HCT116 (cell line): ENCODE data around the gene TRIM24. TPM values are rescaled to one million over a fixed set of nuclear protein-coding genes. Genes with fewer than 3 reads are reported as not detected.
"Not testable (repeated sequence)": the region's sequence is repeated elsewhere in the genome, so short reads cannot be mapped to it uniquely, and the experiment has no call there.

Experiments used
- ATAC-seq: fragments of 200-7000 bp; cut with Tn5 transposase; 2 replicates; pipeline ENCODE4 v1.9.1; 2020; ENCODE audit warnings: mild to moderate bottlenecking, moderate library complexity
- BruUV-seq: library from RNA; stranded (reverse); fragments of 400-500 nt; replicated peaks from 2 replicates; lab custom pipeline; 2021; lab: Mats Ljungman, UMichigan
- CTCF ChIA-PET: fragments of 300-600 bp; sonication (Branson Sonifier 250); formaldehyde crosslinking; loops from one replicate; lab custom pipeline; 2021; ENCODE audit warnings: antibody characterized with exemption; lab: Charles Lee
- POLR2A ChIA-PET: fragments of 300-600, 350-600 bp; sonication (Branson Sonifier 250); formaldehyde crosslinking; loops from one replicate; lab custom pipeline; 2021; ENCODE audit warnings: antibody characterized with exemption; lab: Charles Lee
- RAD21 ChIA-PET, 2 experiments: fragments of 300-600 bp; sonication (Branson Sonifier 250); formaldehyde crosslinking; loops; one replicate each; lab custom pipeline; 2023; ENCODE audit warnings: low total read pairs in 2 of 2; ENCODE audit not compliant: uncharacterized antibody in 2 of 2, unreplicated experiment in 2 of 2, low non-redundant PET in 1 of 2; lab: Charles Lee
- DNase-seq: peaks from one replicate; pipeline ENCODE4 v3.0.0-alpha.2; 2010; ENCODE audit warnings: low read depth, low spot score
- H2AFZ ChIP-seq: fragments of 200-600 bp; shearing (Covaris generic), sonication (generic); 2 replicates; pipeline ENCODE4 v1.6.1; 2017; ENCODE audit warnings: low read depth, mixed run types, mixed read lengths, antibody characterized with exemption, low read length; ENCODE audit not compliant: poor library complexity, severe bottlenecking
- H3K27ac ChIP-seq: 2 replicates; pipeline ENCODE4 v1.5.1; 2012; ENCODE audit warnings: low read depth, low read length
- H3K27me3 ChIP-seq: fragments of 200-600 bp; sonication (generic); 2 replicates; pipeline ENCODE4 v1.6.1; 2016; ENCODE audit warnings: mixed run types, low read length, mixed read lengths; ENCODE audit not compliant: insufficient read depth
- H3K36me3 ChIP-seq, 2 experiments: fragments of 200-500 bp in 1 of 2; fragments of 200-600 bp in 1 of 2; sonication (Bioruptor generic) in 1 of 2; sonication (generic) in 1 of 2; 2 replicates each; pipeline versions ENCODE4 v1.5.1 to v1.6.1; 2014 to 2016; ENCODE audit warnings: low read length in 2 of 2, inconsistent platforms in 1 of 2, mixed read lengths in 1 of 2, mixed run types in 1 of 2; ENCODE audit not compliant: insufficient read depth in 2 of 2, control insufficient read depth in 1 of 2
- H3K4me1 ChIP-seq, 2 experiments: fragments of 200-600 bp in 1 of 2; sonication (generic) in 1 of 2; 2 replicates each; pipeline versions ENCODE4 v1.5.1 to v1.6.1; 2012 to 2017; ENCODE audit warnings: low read length in 2 of 2, inconsistent platforms in 1 of 2, mild to moderate bottlenecking in 1 of 2, mixed read lengths in 1 of 2, mixed run types in 1 of 2, moderate library complexity in 1 of 2; ENCODE audit not compliant: insufficient read depth in 2 of 2, control insufficient read depth in 1 of 2
- H3K4me2 ChIP-seq: fragments of 200-600 bp; sonication (generic); 2 replicates; pipeline ENCODE4 v1.6.1; 2017; ENCODE audit warnings: mixed run types, low read length, mixed read lengths
- H3K4me3 ChIP-seq, 2 experiments: fragments of 200-600 bp in 1 of 2; sonication (generic) in 1 of 2; replicated peaks in 1 of 2; 2 replicates each; pipeline ENCODE4 v1.5.1; 2011 to 2016; ENCODE audit warnings: low read length in 2 of 2, control low read depth in 1 of 2, low read depth in 1 of 2, mild to moderate bottlenecking in 1 of 2, mixed read lengths in 1 of 2, mixed run types in 1 of 2
- H3K79me2 ChIP-seq: fragments of 200-600 bp; sonication (generic); 2 replicates; pipeline ENCODE4 v1.6.1; 2017; ENCODE audit warnings: mild to moderate bottlenecking, mixed run types, low read length, moderate library complexity, mixed read lengths; ENCODE audit not compliant: insufficient read depth
- H3K9ac ChIP-seq: fragments of 200-600 bp; sonication (generic); 2 replicates; pipeline ENCODE4 v1.6.1; 2016; ENCODE audit warnings: low read length, mixed read lengths
- H3K9me2 ChIP-seq: fragments of 200-600 bp; sonication (generic), shearing (Covaris generic); 2 replicates; pipeline ENCODE4 v1.6.1; 2017; ENCODE audit warnings: mixed run types, mild to moderate bottlenecking, moderate library complexity; ENCODE audit not compliant: insufficient read depth
- H3K9me3 ChIP-seq, 2 experiments: fragments of 200-500 bp in 1 of 2; fragments of 200-600 bp in 1 of 2; sonication (Bioruptor generic) in 1 of 2; sonication (generic) in 1 of 2; 2 replicates each; pipeline ENCODE4 v1.6.1; 2014 to 2017; ENCODE audit warnings: low read length in 2 of 2, mixed read lengths in 2 of 2, inconsistent platforms in 1 of 2, low read depth in 1 of 2, mild to moderate bottlenecking in 1 of 2, mixed run types in 1 of 2, moderate library complexity in 1 of 2; ENCODE audit not compliant: control insufficient read depth in 1 of 2, insufficient read depth in 1 of 2
- H4K20me1 ChIP-seq: fragments of 200-600 bp; sonication (generic), shearing (Covaris generic); 2 replicates; pipeline ENCODE4 v1.6.1; 2017; ENCODE audit warnings: mixed run types, mild to moderate bottlenecking, moderate library complexity; ENCODE audit not compliant: insufficient read depth
- ELF1 ChIP-seq: IDR thresholded peaks from 2 replicates; pipeline ENCODE4 v1.6.1; 2012; ENCODE audit warnings: low read depth, borderline replicate concordance
- SIN3A ChIP-seq: IDR thresholded peaks from 2 replicates; pipeline ENCODE4 v1.6.1; 2012; ENCODE audit warnings: low read depth
- SRF ChIP-seq: IDR thresholded peaks from 2 replicates; pipeline ENCODE4 v1.6.1; 2012; ENCODE audit warnings: low read depth
- TCF7L2 ChIP-seq: IDR thresholded peaks from 2 replicates; pipeline ENCODE4 v1.7.0; 2011; ENCODE audit warnings: borderline replicate concordance, inconsistent platforms; ENCODE audit not compliant: insufficient read depth, insufficient read length; ENCODE audit errors: extremely low read depth
- ZFX ChIP-seq: fragments of 450-650 bp; IDR thresholded peaks from 2 replicates; pipeline ENCODE4 v1.6.1; 2017
- intact Hi-C: fragments of 100-400 bp; cut with micrococcal nuclease; formaldehyde crosslinking; loops from 2 replicates; pipeline ENCODE4 v1.10.0; 2022
- total RNA-seq: library from RNA; stranded (reverse); gene quantifications from one replicate; pipeline ENCODE4 v1.2.1, GENCODE V29; 2021; ENCODE audit not compliant: unreplicated experiment
- TF ChIP-seq, protein P1 (sequence below): IDR thresholded peaks from 2 replicates; pipeline ENCODE4 v1.6.1; 2012
- TF ChIP-seq, protein P2 (sequence below): IDR thresholded peaks from 2 replicates; pipeline ENCODE4 v1.6.1; 2012
- TF ChIP-seq, protein P3 (sequence below): IDR thresholded peaks from 2 replicates; pipeline ENCODE4 v1.6.1; 2011; ENCODE audit warnings: mild to moderate bottlenecking, low read length, moderate library complexity; ENCODE audit not compliant: insufficient replicate concordance; ENCODE audit errors: extremely low read depth
- TF ChIP-seq, protein P4 (sequence below): IDR thresholded peaks from 2 replicates; pipeline ENCODE4 v1.6.1; 2012; ENCODE audit warnings: low read depth

TRIM24 gene
- total RNA-seq, 1 experiment from 2014 or later = 12.8 TPM

DNA sequence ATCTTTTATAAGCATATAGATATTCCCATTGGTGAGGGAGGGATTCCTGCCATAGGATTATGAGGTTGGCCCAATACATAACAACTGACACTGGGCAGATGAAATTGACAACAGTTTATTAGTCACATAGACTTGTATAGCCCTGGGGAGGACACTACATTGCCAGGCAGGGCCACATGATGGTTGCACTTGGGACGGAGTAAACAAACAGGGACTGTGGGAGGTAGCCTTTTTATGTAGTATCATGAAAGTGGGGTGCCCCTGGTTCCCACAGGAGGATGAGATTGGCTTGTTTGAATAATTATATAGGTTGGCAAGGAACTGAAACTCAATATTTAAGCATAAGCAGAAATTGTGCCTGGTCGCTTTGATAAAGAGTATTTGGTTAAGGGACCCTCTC is 23.5 kb downstream of the TRIM24 start:
- H3K9ac ChIP-seq = no peak overlapping the region
- intact Hi-C loops = no loop called here
- ChIA-PET CTCF (no interaction called here), RAD21 (interaction anchor here in 1 of 2 experiments (0.6 kb wide), 1 partner anchor 311 kb away, joined by 3 read pairs; no protein-coding TSS in a partner anchor), POLR2A (no interaction called here)
- TF ChIP-seq, protein P1, sequence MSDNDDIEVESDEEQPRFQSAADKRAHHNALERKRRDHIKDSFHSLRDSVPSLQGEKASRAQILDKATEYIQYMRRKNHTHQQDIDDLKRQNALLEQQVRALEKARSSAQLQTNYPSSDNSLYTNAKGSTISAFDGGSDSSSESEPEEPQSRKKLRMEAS = no peak
- TF ChIP-seq ZFX (no peak), SIN3A (no peak), ELF1 (no peak), TCF7L2 (no peak), SRF (no peak)
- TF ChIP-seq, protein P2, sequence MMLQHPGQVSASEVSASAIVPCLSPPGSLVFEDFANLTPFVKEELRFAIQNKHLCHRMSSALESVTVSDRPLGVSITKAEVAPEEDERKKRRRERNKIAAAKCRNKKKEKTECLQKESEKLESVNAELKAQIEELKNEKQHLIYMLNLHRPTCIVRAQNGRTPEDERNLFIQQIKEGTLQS = no peak
- TF ChIP-seq, protein P3, sequence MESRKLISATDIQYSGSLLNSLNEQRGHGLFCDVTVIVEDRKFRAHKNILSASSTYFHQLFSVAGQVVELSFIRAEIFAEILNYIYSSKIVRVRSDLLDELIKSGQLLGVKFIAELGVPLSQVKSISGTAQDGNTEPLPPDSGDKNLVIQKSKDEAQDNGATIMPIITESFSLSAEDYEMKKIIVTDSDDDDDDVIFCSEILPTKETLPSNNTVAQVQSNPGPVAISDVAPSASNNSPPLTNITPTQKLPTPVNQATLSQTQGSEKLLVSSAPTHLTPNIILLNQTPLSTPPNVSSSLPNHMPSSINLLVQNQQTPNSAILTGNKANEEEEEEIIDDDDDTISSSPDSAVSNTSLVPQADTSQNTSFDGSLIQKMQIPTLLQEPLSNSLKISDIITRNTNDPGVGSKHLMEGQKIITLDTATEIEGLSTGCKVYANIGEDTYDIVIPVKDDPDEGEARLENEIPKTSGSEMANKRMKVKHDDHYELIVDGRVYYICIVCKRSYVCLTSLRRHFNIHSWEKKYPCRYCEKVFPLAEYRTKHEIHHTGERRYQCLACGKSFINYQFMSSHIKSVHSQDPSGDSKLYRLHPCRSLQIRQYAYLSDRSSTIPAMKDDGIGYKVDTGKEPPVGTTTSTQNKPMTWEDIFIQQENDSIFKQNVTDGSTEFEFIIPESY = no peak
- TF ChIP-seq, protein P4, sequence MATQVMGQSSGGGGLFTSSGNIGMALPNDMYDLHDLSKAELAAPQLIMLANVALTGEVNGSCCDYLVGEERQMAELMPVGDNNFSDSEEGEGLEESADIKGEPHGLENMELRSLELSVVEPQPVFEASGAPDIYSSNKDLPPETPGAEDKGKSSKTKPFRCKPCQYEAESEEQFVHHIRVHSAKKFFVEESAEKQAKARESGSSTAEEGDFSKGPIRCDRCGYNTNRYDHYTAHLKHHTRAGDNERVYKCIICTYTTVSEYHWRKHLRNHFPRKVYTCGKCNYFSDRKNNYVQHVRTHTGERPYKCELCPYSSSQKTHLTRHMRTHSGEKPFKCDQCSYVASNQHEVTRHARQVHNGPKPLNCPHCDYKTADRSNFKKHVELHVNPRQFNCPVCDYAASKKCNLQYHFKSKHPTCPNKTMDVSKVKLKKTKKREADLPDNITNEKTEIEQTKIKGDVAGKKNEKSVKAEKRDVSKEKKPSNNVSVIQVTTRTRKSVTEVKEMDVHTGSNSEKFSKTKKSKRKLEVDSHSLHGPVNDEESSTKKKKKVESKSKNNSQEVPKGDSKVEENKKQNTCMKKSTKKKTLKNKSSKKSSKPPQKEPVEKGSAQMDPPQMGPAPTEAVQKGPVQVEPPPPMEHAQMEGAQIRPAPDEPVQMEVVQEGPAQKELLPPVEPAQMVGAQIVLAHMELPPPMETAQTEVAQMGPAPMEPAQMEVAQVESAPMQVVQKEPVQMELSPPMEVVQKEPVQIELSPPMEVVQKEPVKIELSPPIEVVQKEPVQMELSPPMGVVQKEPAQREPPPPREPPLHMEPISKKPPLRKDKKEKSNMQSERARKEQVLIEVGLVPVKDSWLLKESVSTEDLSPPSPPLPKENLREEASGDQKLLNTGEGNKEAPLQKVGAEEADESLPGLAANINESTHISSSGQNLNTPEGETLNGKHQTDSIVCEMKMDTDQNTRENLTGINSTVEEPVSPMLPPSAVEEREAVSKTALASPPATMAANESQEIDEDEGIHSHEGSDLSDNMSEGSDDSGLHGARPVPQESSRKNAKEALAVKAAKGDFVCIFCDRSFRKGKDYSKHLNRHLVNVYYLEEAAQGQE = no peak
- no peaks in the 10 kb centered on the region for H3K9me2 ChIP-seq
- H3K4me1 ChIP-seq = no peaks in the 10 kb centered on the region
- H3K9me3 ChIP-seq = no peaks in the 10 kb centered on the region
- no TSS peak for BruUV-seq
- no peaks in the 10 kb centered on the region for H3K36me3 ChIP-seq
- DNase-seq (no peak), ATAC-seq (no peak)
- no peaks in the 10 kb centered on the region for H3K27me3 ChIP-seq
- H4K20me1 ChIP-seq = no peaks in the 10 kb centered on the region
- H3K27ac ChIP-seq = no peak overlapping the region
- H3K4me2 ChIP-seq = no peak overlapping the region
- H3K4me3 ChIP-seq = no peak overlapping the region
- no peak overlapping the region for H2AFZ ChIP-seq
- peaks cover 15% of the 10 kb centered on the region; the same call in 1 of the 2 replicates for H3K79me2 ChIP-seq

DNA sequence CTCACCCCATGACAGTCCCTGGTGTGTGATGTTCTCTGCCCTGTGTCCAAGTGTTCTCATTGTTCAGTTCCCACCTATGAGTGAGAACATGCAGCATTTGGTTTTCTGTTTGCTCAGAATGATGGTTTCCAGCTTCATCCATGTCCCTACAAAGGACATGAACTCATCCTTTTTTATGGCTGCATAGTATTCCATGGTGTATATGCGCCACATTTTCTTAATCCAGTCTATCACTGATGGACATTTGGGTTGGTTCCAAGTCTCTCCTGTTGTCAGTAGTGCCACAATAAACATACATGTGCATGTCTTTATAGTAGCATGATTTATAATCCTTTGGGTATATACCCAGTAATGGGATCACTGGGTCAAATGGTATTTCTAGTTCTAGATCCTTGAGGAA is 25.4 kb downstream of the TRIM24 start:
- H3K9me3 ChIP-seq, DNase-seq, intact Hi-C loops, H3K27me3 ChIP-seq, ATAC-seq, H3K9ac ChIP-seq, H3K4me1 ChIP-seq, H3K9me2 ChIP-seq, BruUV-seq, H2AFZ ChIP-seq, H3K36me3 ChIP-seq, CTCF ChIA-PET, H3K4me3 ChIP-seq, POLR2A ChIA-PET, RAD21 ChIA-PET, H3K4me2 ChIP-seq, H3K27ac ChIP-seq, H4K20me1 ChIP-seq: not testable (repeated sequence)
- H3K79me2 ChIP-seq = peaks cover 11% of the 10 kb centered on the region
